Stimulated activated CD8-positive, alpha-beta memory T cell treated with anti-CD3 and anti-CD28 coated beads, Interleukin-7, amount 100 ng/mL, for 1 hour (primary cell): ENCODE data around the gene TSPAN5.
"Not testable (repeated sequence)": the region's sequence is repeated elsewhere in the genome, so short reads cannot be mapped to it uniquely, and the experiment has no call there.

Experiments
- DNase-seq, 2 donors: peaks; one replicate each; pipeline ENCODE4 v3.0.0-alpha.2; 2020; ENCODE audit warnings: low read depth in 2 of 2

Gene TSPAN5

DNA sequence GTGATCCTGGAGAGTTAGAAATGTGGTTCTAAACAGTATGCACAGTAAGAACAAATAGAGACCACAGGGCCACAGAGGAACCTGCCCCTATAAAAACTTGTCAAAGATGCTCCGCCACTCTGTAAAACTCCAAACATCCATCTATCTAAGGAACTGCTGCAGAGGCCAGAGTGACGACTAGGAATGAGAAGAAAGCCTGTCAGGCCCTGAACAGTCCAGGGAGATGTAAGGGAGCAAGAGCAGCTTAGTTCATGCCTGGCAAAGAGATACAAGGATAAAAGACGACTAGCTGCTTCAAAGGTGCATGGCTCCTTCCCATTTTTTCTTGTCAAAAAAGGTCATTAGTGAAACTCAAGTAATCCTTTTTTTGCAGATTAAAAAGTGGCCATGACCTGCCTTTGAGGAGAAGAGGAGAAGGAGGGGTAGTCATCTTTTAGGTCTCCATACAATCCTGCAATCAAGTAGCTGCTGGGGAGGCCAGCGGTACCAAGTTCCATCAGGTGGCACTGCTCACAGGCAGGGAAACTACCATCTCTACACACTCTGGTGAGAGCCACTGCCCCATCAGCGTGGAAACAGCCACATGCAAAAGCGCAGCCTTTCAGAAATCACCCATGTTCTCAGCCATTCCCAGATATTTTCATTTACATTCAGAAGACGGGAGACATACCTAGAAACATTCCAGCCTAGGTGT is 162.1 kb downstream of the TSPAN5 start:
- no peak for DNase-seq

GRCh38 chr4:98493296-98493695 is 165.1 kb downstream of the TSPAN5 start:
- no peak for DNase-seq

GRCh38 chr4:98491899-98492559 is 166.4 kb downstream of the TSPAN5 start:
- no peak for DNase-seq

- no peak for DNase-seq
These were observed 168.2 kb downstream of the TSPAN5 start for GRCh38 chr4:98490251-98490650.

GRCh38 chr4:98485816-98486345 is 172.5 kb downstream of the TSPAN5 start:
- DNase-seq, result no peak

DNA sequence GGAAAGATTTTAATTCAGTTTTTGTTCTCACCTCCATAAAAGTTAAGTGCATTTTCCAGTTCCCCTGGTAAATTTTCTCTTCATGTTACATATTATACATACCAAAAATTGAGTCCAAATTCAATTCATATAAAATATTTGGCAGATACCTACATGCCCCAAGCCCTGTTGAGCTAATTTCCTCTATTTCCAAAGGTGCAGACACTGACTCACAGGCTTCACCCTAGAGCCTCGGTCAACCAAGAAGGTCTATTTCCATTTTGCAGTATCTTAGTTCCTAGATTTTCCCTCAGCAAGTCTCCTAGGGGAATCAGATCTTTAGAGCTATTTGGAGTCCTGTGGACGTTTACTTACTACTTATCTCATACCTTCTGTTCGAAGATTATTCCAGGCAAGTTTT is 174.4 kb downstream of the TSPAN5 start:
- DNase-seq, result no peak

GRCh38 chr4:98482847-98483806 is 175.3 kb downstream of the TSPAN5 start:
- no peak for DNase-seq

GRCh38 chr4:98482503-98482846 is 175.9 kb downstream of the TSPAN5 start:
- no peak for DNase-seq

DNA sequence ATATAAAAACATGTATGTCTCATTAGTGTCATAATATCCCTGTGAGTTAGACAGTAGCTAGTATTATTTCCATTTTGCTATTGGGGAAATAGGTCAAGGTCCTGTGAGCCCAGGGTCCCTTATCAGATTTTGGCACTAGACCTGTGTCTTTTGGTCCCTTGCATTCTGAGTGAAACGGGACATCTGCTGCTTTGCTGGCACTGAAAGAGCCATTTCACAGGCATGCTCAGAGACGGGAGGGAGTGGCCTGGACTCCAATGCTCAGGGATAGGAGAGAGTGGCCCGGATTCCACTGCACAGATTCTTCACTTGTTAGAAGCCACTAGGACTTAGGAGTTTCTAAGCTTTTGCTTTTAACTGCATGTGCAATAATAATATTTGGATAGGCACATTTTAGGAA is 177.2 kb downstream of the TSPAN5 start:
- DNase-seq, result no peak

DNA sequence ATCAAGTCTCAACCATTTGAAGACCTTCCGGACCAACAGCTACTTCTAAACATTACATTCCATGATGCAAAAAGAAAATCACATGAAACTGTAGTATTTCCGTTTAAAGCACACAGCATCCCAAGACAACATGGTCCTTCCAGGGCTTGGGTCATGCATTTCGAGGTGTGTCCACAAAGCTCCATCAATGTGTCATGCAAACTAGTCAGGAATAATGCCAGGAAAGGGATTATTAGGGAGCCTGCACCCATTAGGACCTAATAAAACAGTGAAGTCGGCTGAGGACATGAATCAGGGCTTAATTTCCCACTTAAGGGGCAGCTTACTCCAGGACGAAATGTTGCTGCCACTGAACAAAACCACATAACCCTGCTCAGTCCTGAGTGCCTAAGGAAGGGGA is 177.9 kb downstream of the TSPAN5 start:
- DNase-seq, result no peak

DNA sequence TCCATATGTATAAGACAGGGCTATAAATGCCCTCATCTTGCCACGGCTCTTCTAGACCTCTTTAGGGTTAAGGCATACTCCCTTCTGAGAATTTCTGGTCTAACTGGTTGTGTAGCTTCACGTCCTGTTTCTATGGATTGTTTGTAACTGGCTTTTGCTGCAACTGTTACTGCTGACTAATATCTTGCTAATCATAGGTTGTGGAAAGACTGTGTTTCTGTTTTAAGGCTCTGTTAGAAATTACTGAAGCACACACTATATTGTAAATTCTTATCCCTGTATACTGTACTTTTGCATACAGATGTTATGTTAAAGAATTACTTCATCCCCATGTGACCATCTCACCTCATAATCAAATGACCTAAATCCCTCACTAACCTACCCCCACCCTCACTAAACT is 178.8 kb downstream of the TSPAN5 start:
- not testable (repeated sequence) for DNase-seq

DNA sequence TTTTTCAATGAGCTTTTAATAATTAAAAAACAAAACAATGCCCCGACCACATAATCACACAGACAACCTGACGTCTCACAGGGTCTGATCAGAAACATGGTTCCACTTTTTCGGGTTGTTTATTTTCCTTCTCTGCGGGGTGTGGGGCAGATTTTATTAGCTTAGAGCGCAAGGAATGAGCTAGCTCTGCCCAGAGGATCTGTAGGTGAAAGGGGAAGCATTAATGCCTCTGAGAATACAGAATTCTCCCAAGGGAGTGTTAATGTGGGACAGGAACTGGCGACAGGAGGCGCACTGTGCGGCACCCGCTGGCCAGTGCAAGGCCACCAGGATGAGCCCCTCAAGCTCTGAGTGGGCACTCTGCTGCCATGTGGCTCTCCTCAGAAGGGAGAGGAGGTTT is 181.5 kb downstream of the TSPAN5 start:
- DNase-seq, result no peak

DNA sequence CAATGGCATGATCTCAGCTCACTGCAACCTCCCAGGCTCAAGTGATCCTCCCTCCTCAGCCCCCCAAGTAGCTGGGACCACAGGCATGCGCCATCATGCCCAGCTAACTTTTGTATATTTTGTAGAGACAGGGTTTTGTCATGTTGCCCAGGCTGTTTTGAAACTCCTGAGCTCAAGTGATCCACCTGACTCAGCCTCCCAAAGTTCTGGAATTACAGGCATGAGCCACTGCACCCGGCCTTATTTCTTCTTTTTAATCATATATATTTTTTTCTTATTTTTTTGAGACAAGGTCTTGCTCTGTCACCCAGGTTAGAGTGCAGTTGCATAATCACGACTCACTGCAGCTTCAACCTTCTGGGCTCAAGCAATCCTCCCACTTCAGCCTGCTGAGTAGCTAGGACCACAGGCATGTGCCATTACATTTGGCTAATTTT is 184.0 kb downstream of the TSPAN5 start:
- no peak for DNase-seq

DNA sequence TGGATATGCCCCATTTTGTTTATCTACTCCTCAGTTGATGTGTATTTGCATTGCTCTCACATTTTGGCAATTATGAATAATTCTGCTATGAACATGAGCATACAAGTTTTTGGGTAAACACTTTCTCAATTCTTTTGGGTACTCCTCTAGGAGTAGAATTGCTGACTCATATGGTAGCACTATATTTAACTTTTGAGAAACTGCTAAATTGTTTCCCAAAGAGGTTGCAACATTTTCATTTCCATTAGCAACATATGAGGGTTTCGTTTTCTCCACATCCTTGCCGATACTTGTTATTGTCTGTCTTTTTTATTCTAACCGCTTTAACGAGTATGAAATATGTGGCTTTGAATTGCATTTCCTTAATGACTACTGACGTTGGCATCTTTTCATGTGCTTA is 185.4 kb downstream of the TSPAN5 start:
- no peak for DNase-seq

DNA sequence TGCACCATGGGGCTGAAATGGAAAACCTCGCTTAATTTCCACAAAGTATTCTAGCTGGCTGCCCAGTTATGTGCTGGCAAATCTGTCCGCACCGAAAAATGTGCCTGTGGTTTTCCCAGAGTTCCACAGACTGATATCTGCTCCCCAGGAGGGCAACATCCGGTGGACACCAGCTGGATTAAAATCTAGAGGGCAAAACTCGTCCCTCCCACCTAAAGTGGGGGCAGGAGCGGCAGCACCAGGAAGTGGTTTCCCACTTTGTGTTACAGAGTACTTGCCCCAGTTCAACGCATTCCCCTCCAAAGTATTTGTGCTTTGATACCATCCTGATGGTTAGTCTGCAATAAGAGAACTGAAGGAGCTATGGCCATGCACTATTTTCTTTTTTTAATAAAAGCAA is 187.6 kb downstream of the TSPAN5 start:
- DNase-seq, result no peak

DNA sequence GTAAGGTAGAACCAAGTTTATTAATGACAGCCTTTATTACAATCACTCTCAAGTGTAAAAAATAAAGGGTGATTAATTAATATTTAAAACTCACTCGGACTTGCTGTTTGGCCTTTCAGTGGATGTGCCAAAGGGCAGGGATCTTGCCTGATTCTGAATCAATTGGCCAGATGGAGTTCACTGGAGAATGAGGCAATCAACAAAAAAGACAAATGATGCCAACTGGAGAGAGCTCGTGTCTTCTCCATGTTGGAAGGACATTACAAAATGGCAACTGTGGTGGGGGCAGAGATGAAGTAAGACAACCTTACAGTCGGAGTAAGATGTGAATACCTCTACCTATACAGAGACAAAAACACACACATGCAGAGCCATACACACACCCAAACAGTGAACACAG is 188.0 kb downstream of the TSPAN5 start:
- DNase-seq, result no peak

DNA sequence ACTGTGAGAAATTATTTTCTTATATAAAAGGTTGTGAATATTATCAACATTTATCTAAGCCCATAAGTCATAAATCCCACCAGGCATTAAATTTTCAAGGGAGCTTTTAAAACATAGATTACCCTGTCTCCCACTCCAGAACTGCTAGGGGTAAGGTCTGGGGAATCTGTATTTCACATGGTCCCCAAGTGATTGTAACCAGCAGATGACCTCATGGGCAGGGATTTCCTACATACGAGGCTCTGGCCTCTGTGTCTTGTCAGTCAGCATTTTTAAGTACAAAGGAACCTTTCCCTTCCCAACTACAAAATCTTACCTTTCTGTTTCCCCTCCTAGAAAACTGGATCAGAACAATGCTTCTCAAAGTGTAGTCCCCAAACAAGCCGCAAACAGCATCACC is 188.6 kb downstream of the TSPAN5 start:
- no peak for DNase-seq

DNA sequence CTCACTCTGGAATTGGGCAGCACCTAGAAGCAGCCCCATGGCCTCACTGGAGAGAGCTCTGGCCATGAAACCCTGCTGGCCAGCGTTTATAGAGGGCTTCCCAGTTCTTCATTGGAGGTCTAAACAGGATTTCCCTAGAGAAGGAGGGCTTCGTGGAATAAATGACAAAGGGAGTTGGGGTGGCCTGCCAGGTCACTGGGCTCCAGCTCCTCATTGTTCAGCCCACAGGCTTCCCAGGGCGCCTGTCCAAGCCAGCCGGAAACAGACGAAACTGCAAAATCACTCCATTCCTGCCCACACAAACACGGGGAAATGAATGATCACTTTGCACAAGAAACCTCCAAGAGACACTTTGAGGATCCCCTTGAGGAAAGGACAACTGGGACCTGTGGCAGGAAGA is 189.7 kb downstream of the TSPAN5 start:
- no peak for DNase-seq

DNA sequence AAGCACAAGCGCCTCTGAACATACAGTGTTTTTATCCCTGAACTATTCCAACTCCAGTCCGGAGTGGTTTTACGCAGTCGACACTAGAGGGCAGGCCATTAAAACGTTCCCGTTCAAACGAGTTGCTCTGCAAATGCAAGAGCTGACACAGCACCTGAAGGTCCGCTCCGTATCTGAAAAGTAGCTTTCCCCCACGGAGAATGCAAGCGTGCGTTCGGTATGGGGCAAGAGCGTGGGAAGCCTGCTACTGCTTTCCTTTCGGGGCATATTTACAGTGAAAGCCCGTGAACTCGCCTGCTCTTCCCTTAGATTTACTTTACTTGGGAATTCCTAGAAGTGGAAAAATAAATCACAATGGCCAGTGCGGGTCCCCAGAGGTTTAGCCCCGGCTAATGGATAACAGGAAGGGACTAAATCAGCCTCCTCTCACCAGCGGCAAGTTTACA is 190.8 kb downstream of the TSPAN5 start:
- peak; percentile 32 to 50 for DNase-seq

DNA sequence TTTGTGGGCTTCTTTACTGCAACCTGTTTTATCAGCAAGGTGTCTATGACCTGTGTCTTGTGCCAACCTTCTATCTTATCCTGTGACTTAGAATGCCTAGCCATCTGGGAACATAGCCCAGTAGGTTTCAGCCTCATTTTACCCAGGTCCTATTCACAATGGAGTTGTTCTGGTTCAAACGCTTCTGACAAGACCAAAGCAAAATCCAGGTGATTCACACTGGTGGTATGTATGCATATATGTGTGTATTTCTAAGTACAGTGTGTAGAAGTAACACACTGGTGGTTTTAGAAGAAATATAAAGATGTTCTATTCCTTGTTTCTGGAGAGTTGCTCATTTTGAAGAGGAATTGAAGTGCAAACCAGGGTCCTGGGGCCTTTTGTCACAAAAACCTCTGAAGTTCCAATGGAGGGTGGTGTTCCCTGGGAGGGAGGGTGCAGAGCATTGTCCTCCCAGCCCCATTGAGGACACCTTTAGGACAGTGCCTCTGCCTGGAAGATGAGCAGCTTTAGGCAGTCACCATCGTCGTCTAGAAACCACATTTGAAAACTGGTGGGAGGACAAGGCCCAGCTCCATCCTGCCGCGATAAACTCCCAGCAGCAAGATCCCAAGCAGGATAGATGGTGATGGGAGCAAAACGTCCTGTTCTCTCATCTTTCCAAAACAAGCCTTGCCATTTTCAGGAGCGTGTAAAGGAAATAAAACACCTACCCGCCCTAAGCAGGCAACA is 191.4 kb downstream of the TSPAN5 start:
- no peak for DNase-seq

GRCh38 chr4:98462487-98462886 is 195.9 kb downstream of the TSPAN5 start:
- no peak for DNase-seq
